Esophagus muscularis mucosa (tissue), 3 donors: ENCODE measurements around the gene VPS35L.

ENCODE experiments used
- POLR2A ChIP-seq: fragments of 450-650 bp; IDR thresholded peaks from one replicate; pipeline ENCODE4 v1.6.1; 2017; ENCODE audit warnings: antibody characterized with exemption, moderate library complexity, mild to moderate bottlenecking, low read depth
- POLR2AphosphoS5 ChIP-seq, 2 donors: sonication (generic); formaldehyde crosslinking; IDR thresholded peaks; one replicate each; pipeline ENCODE4 v1.6.1; 2017; ENCODE audit warnings: antibody characterized with exemption in 2 of 2
- TF ChIP-seq, protein P1 (sequence below), 3 experiments: fragments of 200-600 bp in 2 of 3; fragments of 450-650 bp in 1 of 3; sonication (generic) in 2 of 3; IDR thresholded peaks; one replicate each; pipeline ENCODE4 v1.5.1; 2017 to 2019; ENCODE audit warnings: antibody characterized with exemption in 3 of 3, mild to moderate bottlenecking in 2 of 3, moderate library complexity in 1 of 3

DNA sequence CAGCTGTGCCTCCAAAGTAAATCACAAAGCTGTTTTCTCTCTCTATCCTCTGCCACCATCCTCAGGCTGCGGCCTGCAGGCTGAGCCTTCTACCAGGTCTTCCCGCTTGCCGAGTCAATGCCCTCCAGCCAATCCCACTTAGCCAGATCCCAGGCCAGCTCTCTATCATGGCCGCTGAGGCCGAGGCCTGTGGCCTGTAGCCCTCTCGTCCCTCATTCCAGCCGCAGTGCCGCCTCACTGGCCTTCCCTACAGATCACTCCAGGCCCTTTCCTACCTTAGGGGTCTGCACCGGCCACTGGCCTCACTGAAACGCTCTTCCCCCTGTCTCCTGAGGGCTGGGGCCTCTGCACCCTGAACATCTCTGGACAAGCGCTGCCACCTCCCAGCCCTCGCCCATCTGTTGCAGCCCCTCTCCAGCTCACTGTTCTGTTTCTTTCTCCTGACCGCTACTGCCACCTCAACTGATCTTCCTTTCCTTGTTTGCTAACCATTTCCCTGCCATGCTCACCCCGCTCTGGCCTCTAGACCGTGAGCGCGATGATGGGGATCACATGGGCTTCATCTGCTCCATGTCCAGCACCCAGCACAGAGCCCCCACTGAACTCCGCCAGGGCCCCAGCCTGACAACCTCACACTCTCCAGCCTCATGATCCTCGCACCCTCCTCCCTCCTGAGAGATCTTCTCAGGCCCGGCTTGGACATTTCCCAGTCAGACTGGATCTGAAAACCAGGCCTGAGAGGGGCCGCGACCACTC is 154.1 kb downstream of the VPS35L start:
- TF ChIP-seq, protein P1, sequence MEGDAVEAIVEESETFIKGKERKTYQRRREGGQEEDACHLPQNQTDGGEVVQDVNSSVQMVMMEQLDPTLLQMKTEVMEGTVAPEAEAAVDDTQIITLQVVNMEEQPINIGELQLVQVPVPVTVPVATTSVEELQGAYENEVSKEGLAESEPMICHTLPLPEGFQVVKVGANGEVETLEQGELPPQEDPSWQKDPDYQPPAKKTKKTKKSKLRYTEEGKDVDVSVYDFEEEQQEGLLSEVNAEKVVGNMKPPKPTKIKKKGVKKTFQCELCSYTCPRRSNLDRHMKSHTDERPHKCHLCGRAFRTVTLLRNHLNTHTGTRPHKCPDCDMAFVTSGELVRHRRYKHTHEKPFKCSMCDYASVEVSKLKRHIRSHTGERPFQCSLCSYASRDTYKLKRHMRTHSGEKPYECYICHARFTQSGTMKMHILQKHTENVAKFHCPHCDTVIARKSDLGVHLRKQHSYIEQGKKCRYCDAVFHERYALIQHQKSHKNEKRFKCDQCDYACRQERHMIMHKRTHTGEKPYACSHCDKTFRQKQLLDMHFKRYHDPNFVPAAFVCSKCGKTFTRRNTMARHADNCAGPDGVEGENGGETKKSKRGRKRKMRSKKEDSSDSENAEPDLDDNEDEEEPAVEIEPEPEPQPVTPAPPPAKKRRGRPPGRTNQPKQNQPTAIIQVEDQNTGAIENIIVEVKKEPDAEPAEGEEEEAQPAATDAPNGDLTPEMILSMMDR (IDR thresholded peaks at IDR 0.05): no peak
- TF ChIP-seq POLR2AphosphoS5 (IDR thresholded peaks at IDR 0.05) (no peak), POLR2A (no peak)
